ENCODE data around the gene LHX5.

LHX5 gene

DNA sequence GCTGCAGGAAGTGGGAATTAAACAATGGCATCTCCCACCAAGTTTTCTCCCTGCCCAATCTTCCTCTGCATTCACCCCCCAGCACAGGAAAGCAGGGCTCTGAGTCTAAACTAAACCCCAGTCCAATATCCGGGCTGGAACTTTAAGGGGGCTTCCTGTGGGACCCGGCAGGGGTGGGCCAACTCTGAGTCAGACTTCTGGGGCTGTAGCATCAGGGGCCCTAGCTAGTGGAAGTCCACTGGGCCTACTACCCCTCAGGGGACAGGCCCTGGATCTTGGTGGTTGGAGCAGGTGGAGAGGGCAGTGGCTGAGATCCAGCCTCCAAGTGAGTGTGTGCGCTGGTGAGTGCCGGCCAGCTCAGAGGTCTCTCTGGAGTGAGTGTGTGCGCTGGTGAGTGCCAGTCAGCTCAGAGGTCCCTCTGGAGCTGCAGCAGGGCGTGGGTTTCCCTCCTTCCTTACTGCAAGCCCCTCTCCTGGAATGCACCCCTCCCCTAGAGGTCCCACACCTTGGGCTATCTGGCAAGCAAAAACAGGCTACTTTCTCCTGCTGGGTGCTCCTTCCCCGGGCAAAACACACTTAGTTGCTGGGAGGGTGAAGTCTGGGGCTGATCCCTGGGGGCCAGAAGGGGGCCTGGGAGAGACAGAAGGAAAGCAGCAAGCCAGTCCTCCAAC, 5.6 kb upstream of the LHX5 start:
- DNase-seq (ENCODE audit: insufficient read length) (no peak), FAIRE-seq (no peak)
- TF ChIP-seq TAF1 (IDR thresholded peaks at IDR 0.05; ENCODE audit: borderline replicate concordance, low read depth, low read length) = no peak
- no peak for TF ChIP-seq POLR2AphosphoS5 (IDR thresholded peaks at IDR 0.05; ENCODE audit: low read depth, low read length)
- TF ChIP-seq POLR2A (IDR thresholded peaks at IDR 0.05; ENCODE audit: low read depth, low read length) = no peak

- no peak for TF ChIP-seq POLR2A (IDR thresholded peaks at IDR 0.05; ENCODE audit: low read depth, low read length)
- no peak for TF ChIP-seq POLR2AphosphoS5 (IDR thresholded peaks at IDR 0.05; ENCODE audit: low read depth, low read length)
- TF ChIP-seq TAF1 (IDR thresholded peaks at IDR 0.05; ENCODE audit: borderline replicate concordance, low read depth, low read length) = no peak
- DNase-seq (ENCODE audit: insufficient read length) (no peak), FAIRE-seq (no peak)
These were observed 4.7 kb upstream of the LHX5 start for GRCh38 chr12:113476176-113476986.

- no peak for TF ChIP-seq TAF1 (IDR thresholded peaks at IDR 0.05; ENCODE audit: borderline replicate concordance, low read depth, low read length)
- no peak for TF ChIP-seq POLR2A (IDR thresholded peaks at IDR 0.05; ENCODE audit: low read depth, low read length)
- TF ChIP-seq POLR2AphosphoS5 (IDR thresholded peaks at IDR 0.05; ENCODE audit: low read depth, low read length) = no peak
- DNase-seq (ENCODE audit: insufficient read length) (no peak), FAIRE-seq (no peak)
These were observed 3.9 kb upstream of the LHX5 start for GRCh38 chr12:113475451-113476175.

- TF ChIP-seq TAF1 (IDR thresholded peaks at IDR 0.05; ENCODE audit: borderline replicate concordance, low read depth, low read length) (no peak), POLR2AphosphoS5 (IDR thresholded peaks at IDR 0.05; ENCODE audit: low read depth, low read length) (no peak), POLR2A (IDR thresholded peaks at IDR 0.05; ENCODE audit: low read depth, low read length) (no peak)
- FAIRE-seq (no peak), DNase-seq (ENCODE audit: insufficient read length) (no peak)
These were observed 3.2 kb upstream of the LHX5 start for GRCh38 chr12:113474635-113475436.

- FAIRE-seq (no peak), DNase-seq (ENCODE audit: insufficient read length) (no peak)
These were observed 2.3 kb upstream of the LHX5 start for GRCh38 chr12:113473942-113474341.

GRCh38 chr12:113473400-113473799, 1.7 kb upstream of the LHX5 start:
- no peak for TF ChIP-seq POLR2A (IDR thresholded peaks at IDR 0.05; ENCODE audit: low read depth, low read length)
- no peak for TF ChIP-seq POLR2AphosphoS5 (IDR thresholded peaks at IDR 0.05; ENCODE audit: low read depth, low read length)
- no peak for TF ChIP-seq TAF1 (IDR thresholded peaks at IDR 0.05; ENCODE audit: borderline replicate concordance, low read depth, low read length)
- DNase-seq (ENCODE audit: insufficient read length) = no peak
- no peak for FAIRE-seq

More at GRCh38 chr12:113473942-113474341, 2.3 kb upstream of the LHX5 start:
- TF ChIP-seq POLR2A (IDR thresholded peaks at IDR 0.05; ENCODE audit: low read depth, low read length) = no peak
- no peak for TF ChIP-seq POLR2AphosphoS5 (IDR thresholded peaks at IDR 0.05; ENCODE audit: low read depth, low read length)
- TF ChIP-seq TAF1 (IDR thresholded peaks at IDR 0.05; ENCODE audit: borderline replicate concordance, low read depth, low read length) = no peak

- FAIRE-seq = no peak
- TF ChIP-seq POLR2AphosphoS5 (IDR thresholded peaks at IDR 0.05; ENCODE audit: low read depth, low read length) = no peak
- no peak for TF ChIP-seq POLR2A (IDR thresholded peaks at IDR 0.05; ENCODE audit: low read depth, low read length)
- TF ChIP-seq TAF1 (IDR thresholded peaks at IDR 0.05; ENCODE audit: borderline replicate concordance, low read depth, low read length) = no peak
- DNase-seq (ENCODE audit: insufficient read length) = no peak
These were observed 785 bp upstream of the LHX5 start for GRCh38 chr12:113472191-113473121.

DNA sequence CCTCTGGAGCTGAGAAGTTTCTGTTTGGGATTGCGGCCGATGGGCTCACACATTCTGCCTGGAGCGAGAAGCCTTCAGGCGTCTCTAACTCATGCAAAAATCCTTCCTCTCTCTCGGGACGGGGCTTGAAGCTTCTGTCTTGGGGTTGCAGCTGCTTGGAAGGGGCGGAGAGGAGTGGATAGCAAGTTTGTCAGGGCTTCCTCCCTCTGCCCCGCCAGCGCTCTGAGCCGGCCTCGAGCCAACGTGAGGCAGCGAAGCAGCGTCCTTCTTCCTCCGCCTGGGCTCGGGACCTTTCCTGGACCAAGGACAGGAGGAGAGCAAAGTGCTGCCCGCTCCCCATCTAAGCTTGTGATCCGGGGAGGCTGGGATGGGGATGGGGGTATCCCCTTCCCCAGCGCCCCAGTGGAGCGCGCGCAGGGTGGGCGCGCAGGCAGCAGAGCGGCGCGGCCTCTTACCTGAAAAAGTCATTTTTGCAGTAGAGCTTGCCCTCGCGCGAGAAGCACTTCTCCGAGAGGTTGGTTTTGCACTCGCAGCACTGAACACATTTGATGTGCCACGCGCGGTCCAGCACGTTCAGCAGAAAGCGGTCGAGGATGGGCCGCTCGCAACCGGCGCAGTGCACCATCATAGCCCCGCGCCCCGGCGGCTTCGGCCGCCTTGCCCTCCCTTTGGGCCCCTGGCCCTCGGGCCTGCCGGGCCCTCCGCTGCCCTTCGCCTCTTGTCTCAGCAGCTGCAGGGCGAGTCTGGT, 626 bp downstream of the LHX5 start:
- no peak for TF ChIP-seq TAF1 (IDR thresholded peaks at IDR 0.05; ENCODE audit: borderline replicate concordance, low read depth, low read length)
- TF ChIP-seq POLR2AphosphoS5 (IDR thresholded peaks at IDR 0.05; ENCODE audit: low read depth, low read length) = no peak
- TF ChIP-seq POLR2A (IDR thresholded peaks at IDR 0.05; ENCODE audit: low read depth, low read length) = no peak
- DNase-seq (ENCODE audit: insufficient read length) = no peak
- FAIRE-seq = no peak

DNA sequence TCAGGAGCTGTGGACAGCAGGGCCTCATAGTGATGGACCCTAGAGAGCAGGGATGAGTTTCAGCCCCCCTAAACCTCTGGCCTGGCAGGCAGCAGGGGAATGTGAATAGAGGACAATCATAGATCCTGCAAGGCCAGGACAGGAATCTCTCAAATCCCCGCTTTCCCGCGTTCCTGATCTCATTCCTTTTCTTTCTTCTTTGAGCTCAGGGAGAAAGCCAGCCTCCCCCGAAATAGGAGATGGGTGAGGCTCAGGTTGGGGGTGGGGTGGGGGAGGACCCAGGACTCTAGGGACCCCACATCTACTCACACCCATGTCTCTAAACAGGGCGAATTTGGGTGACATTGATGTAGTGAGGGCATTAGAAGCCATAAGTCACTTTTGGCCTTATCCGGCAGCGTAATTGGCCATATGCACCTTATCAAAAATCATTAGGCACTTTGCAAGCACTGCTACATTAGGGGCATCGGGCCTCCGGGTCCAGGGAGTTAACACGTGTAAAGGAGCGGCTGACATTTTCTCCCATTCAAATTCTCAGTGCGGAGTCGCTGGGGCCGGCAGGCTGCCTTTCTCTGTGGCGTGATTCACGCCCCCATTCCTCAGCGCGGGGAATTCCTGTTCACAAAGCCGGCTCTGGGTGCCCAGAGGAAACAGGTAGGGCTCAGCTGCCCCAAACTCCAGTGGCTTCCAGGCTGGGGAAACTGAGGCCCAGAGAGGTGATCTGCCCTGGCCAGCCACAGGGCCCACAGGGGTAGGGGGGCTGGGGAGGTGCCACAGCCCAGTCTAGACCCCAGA, 1.5 kb downstream of the LHX5 start:
- no peak for TF ChIP-seq POLR2AphosphoS5 (IDR thresholded peaks at IDR 0.05; ENCODE audit: low read depth, low read length)
- TF ChIP-seq POLR2A (IDR thresholded peaks at IDR 0.05; ENCODE audit: low read depth, low read length) = no peak
- TF ChIP-seq TAF1 (IDR thresholded peaks at IDR 0.05; ENCODE audit: borderline replicate concordance, low read depth, low read length) = no peak
- DNase-seq (ENCODE audit: insufficient read length) (no peak), FAIRE-seq (no peak)
